IMR-90 (cell line): Measurements from ENCODE around the gene DCAF15. TPM values are rescaled to one million over a fixed set of nuclear protein-coding genes. Genes with fewer than 3 reads are reported as not detected.

Source experiments
- ATAC-seq: fragments of 200-7000 bp; cut with Tn5 transposase; 2 replicates; pipeline ENCODE4 v1.9.1; 2020; ENCODE audit warnings: low read depth, mild to moderate bottlenecking, moderate library complexity
- BruUV-seq: library from RNA; stranded (reverse); fragments of 400-500 nt; replicated peaks from 2 replicates; lab custom pipeline; 2021; lab: Mats Ljungman, UMichigan
- CTCF ChIA-PET: fragments of 300-600 bp; formaldehyde crosslinking; extraction: SDS; loops from one replicate; lab custom pipeline; 2021; ENCODE audit warnings: antibody characterized with exemption; lab: Yijun Ruan, JAX
- POLR2A ChIA-PET: fragments of 300-600 bp; sonication (Branson Sonifier 250); formaldehyde crosslinking; loops from one replicate; lab custom pipeline; 2022; ENCODE audit warnings: antibody characterized with exemption; ENCODE audit not compliant: unreplicated experiment; lab: Charles Lee
- DNase-seq: peaks from one replicate; pipeline ENCODE4 v3.0.0; 2013
- H2AFZ ChIP-seq: replicated peaks from 2 replicates; pipeline ENCODE3; 2013; ENCODE audit warnings: low read length, mild to moderate bottlenecking; ENCODE audit not compliant: poor library complexity
- H2AK5ac ChIP-seq: 2 replicates; pipeline ENCODE4 v1.6.1; 2013; ENCODE audit warnings: low read depth, low read length, inconsistent platforms
- H2AK9ac ChIP-seq: replicated peaks from 2 replicates; pipeline ENCODE3; 2013; ENCODE audit warnings: mild to moderate bottlenecking, low read depth, low read length, moderate library complexity; ENCODE audit not compliant: poor library complexity
- H2BK120ac ChIP-seq: 2 replicates; pipeline ENCODE4 v1.6.1; 2013; ENCODE audit warnings: low read depth, low read length, inconsistent platforms
- H2BK15ac ChIP-seq: 3 replicates; pipeline ENCODE4 v1.6.1; 2013; ENCODE audit warnings: low read depth, low read length, inconsistent platforms
- H2BK20ac ChIP-seq: 2 replicates; pipeline ENCODE4 v1.6.1; 2013; ENCODE audit warnings: low read depth, mild to moderate bottlenecking, inconsistent platforms, low read length, moderate library complexity
- H2BK5ac ChIP-seq: 2 replicates; pipeline ENCODE4 v1.6.1; 2013; ENCODE audit warnings: mild to moderate bottlenecking, low read depth, low read length, inconsistent platforms; ENCODE audit not compliant: poor library complexity, severe bottlenecking
- H3K14ac ChIP-seq: replicated peaks from 2 replicates; pipeline ENCODE4 v1.6.1; 2013; ENCODE audit warnings: low read depth, low read length, inconsistent platforms
- H3K18ac ChIP-seq: 2 replicates; pipeline ENCODE4 v1.6.1; 2013; ENCODE audit warnings: low read depth, low read length, control low read depth
- H3K23ac ChIP-seq: 2 replicates; pipeline ENCODE4 v1.6.1; 2013; ENCODE audit warnings: low read depth, low read length, inconsistent platforms
- H3K27ac ChIP-seq: 2 replicates; pipeline ENCODE4 v1.5.1; 2013; ENCODE audit warnings: mild to moderate bottlenecking, control low read depth, low read length; ENCODE audit not compliant: insufficient read depth
- H3K27me3 ChIP-seq: 2 replicates; pipeline ENCODE4 v1.6.1; 2013; ENCODE audit warnings: low read length; ENCODE audit not compliant: control insufficient read depth, insufficient read depth
- H3K36me3 ChIP-seq: 2 replicates; pipeline ENCODE4 v1.6.1; 2013; ENCODE audit warnings: low read length, mixed read lengths; ENCODE audit not compliant: control insufficient read depth, insufficient read depth
- H3K4ac ChIP-seq: 2 replicates; pipeline ENCODE4 v1.6.1; 2013; ENCODE audit warnings: low read depth, low read length, inconsistent platforms
- H3K4me1 ChIP-seq: 2 replicates; pipeline ENCODE4 v1.6.1; 2013; ENCODE audit warnings: low read length, mixed read lengths; ENCODE audit not compliant: control insufficient read depth, insufficient read depth
- H3K4me2 ChIP-seq: 2 replicates; pipeline ENCODE4 v1.6.1; 2013; ENCODE audit warnings: low read depth, mild to moderate bottlenecking, control low read depth, low read length, moderate library complexity
- H3K4me3 ChIP-seq: 2 replicates; pipeline ENCODE4 v1.5.1; 2013; ENCODE audit warnings: low read depth, mild to moderate bottlenecking, control low read depth, low read length, moderate library complexity; ENCODE audit not compliant: insufficient read depth
- H3K56ac ChIP-seq: 2 replicates; pipeline ENCODE4 v1.6.1; 2013; ENCODE audit warnings: low read length, inconsistent platforms; ENCODE audit not compliant: insufficient read depth; ENCODE audit errors: extremely low read depth
- H3K79me1 ChIP-seq, 2 experiments: 2 replicates each; pipeline ENCODE4 v1.6.1; 2013; ENCODE audit warnings: low read length in 2 of 2, inconsistent platforms in 1 of 2, low read depth in 1 of 2
- H3K9ac ChIP-seq: 2 replicates; pipeline ENCODE4 v1.6.1; 2013; ENCODE audit warnings: low read depth, low read length, control low read depth
- H3K9me1 ChIP-seq: 2 replicates; pipeline ENCODE4 v1.6.1; 2013; ENCODE audit warnings: low read length, inconsistent platforms; ENCODE audit not compliant: insufficient read depth
- H3K9me3 ChIP-seq: 2 replicates; pipeline ENCODE4 v1.6.1; 2013; ENCODE audit warnings: low read length; ENCODE audit not compliant: control insufficient read depth, insufficient read depth
- H4K20me1 ChIP-seq: 2 replicates; pipeline ENCODE4 v1.6.1; 2013; ENCODE audit warnings: low read length, inconsistent platforms; ENCODE audit not compliant: insufficient read depth
- H4K5ac ChIP-seq: 2 replicates; pipeline ENCODE4 v1.6.1; 2013; ENCODE audit warnings: mild to moderate bottlenecking, low read depth, low read length, control low read depth
- H4K8ac ChIP-seq, 2 experiments: 2 replicates each; pipeline ENCODE4 v1.6.1; 2013; ENCODE audit warnings: low read depth in 2 of 2, low read length in 2 of 2, control low read depth in 1 of 2, inconsistent platforms in 1 of 2
- H4K91ac ChIP-seq: 2 replicates; pipeline ENCODE4 v1.6.1; 2013; ENCODE audit warnings: low read depth, low read length, inconsistent platforms; ENCODE audit not compliant: insufficient read depth
- BHLHE40 ChIP-seq: fragments of 150-350 bp; IDR thresholded peaks from 2 replicates; pipeline ENCODE4 v1.6.1; 2016; ENCODE audit warnings: mild to moderate bottlenecking, low read depth, low read length
- CEBPB ChIP-seq: IDR thresholded peaks from 2 replicates; pipeline ENCODE4 v1.6.1; 2012; ENCODE audit warnings: low read depth, low read length, improper control_type of control experiment
- CHD1 ChIP-seq: IDR thresholded peaks from 2 replicates; pipeline ENCODE4 v1.6.1; 2012; ENCODE audit warnings: low read depth, low read length, improper control_type of control experiment
- CTCF ChIP-seq: conservative IDR thresholded peaks from 2 replicates; pipeline ENCODE4 v1.5.1; 2012; ENCODE audit warnings: mild to moderate bottlenecking, low read depth, low read length, improper control_type of control experiment
- ELK1 ChIP-seq: fragments of 150-350 bp; IDR thresholded peaks from 2 replicates; pipeline ENCODE4 v1.6.1; 2016; ENCODE audit warnings: low read depth, mild to moderate bottlenecking, low read length, moderate library complexity, borderline replicate concordance
- FOS ChIP-seq: fragments of 150-350 bp; IDR thresholded peaks from 2 replicates; pipeline ENCODE4 v1.6.1; 2016; ENCODE audit warnings: low read depth, low read length
- MAFK ChIP-seq: IDR thresholded peaks from 2 replicates; pipeline ENCODE4 v1.6.1; 2012; ENCODE audit warnings: low read depth, low read length, improper control_type of control experiment
- MAZ ChIP-seq: IDR thresholded peaks from 2 replicates; pipeline ENCODE4 v1.6.1; 2012; ENCODE audit warnings: low read depth, mild to moderate bottlenecking, low read length, improper control_type of control experiment, moderate library complexity, borderline replicate concordance
- MXI1 ChIP-seq: IDR thresholded peaks from 2 replicates; pipeline ENCODE4 v1.6.1; 2012; ENCODE audit warnings: low read depth, mild to moderate bottlenecking, low read length, moderate library complexity, borderline replicate concordance
- NFE2L2 ChIP-seq: fragments of 150-350 bp; IDR thresholded peaks from 2 replicates; pipeline ENCODE4 v1.6.1; 2016; ENCODE audit warnings: low read depth, mild to moderate bottlenecking, low read length
- POLR2A ChIP-seq: IDR thresholded peaks from 2 replicates; pipeline ENCODE4 v1.6.1; 2012; ENCODE audit warnings: mild to moderate bottlenecking, low read depth, low read length
- RAD21 ChIP-seq: IDR thresholded peaks from 2 replicates; pipeline ENCODE4 v1.6.1; 2012; ENCODE audit warnings: low read length, improper control_type of control experiment
- RCOR1 ChIP-seq: IDR thresholded peaks from 2 replicates; pipeline ENCODE4 v1.6.1; 2012; ENCODE audit warnings: mild to moderate bottlenecking, low read length, improper control_type of control experiment; ENCODE audit not compliant: insufficient replicate concordance
- RFX5 ChIP-seq: IDR thresholded peaks from 2 replicates; pipeline ENCODE4 v1.8.0; 2012; ENCODE audit warnings: low read depth, mild to moderate bottlenecking, low read length, moderate library complexity
- SMC3 ChIP-seq: fragments of 150-350 bp; IDR thresholded peaks from 2 replicates; pipeline ENCODE4 v1.6.1; 2016; ENCODE audit warnings: low read depth, mild to moderate bottlenecking, antibody characterized with exemption, low read length, moderate library complexity
- USF2 ChIP-seq: fragments of 150-350 bp; IDR thresholded peaks from 2 replicates; pipeline ENCODE4 v1.6.1; 2017; ENCODE audit warnings: mild to moderate bottlenecking, antibody characterized with exemption, low read length, low read depth
- WGBS, 2 experiments: methylation state at CpG; one replicate each; pipeline versions ENCODE4 v1.1.5 to v1.1.7; 2013; ENCODE audit warnings: missing lambda C conversion rate in 2 of 2; ENCODE audit not compliant: insufficient read length in 1 of 2; ENCODE audit errors: extremely low coverage in 2 of 2; 5-methylcytosine and 5-hydroxymethylcytosine counted together
- dilution Hi-C: fragments of 300-500 bp; cut with HindIII; formaldehyde crosslinking; loops from one replicate; pipeline ENCODE4 v1.14.3; 2018; ENCODE audit warnings: low sequenced_read_pairs; ENCODE audit not compliant: unreplicated experiment
- in situ Hi-C: fragments of 300-500 bp; cut with MboI; formaldehyde crosslinking; loops from 3 replicates; pipeline ENCODE4 v1.14.3; 2019; ENCODE audit warnings: low sequenced_read_pairs, inconsistent platforms, mixed read lengths
- intact Hi-C: fragments of 100-400 bp; cut with micrococcal nuclease; formaldehyde crosslinking; loops from 2 replicates; pipeline ENCODE4 v1.10.0; 2022
- polyA plus RNA-seq, 3 experiments: library from polyadenylated mRNA; depleted of rRNA; stranded (reverse); fragments of >200 nt; gene quantifications; 2 replicates each; pipeline ENCODE4 v1.2.3, GENCODE V29; 2012; ENCODE audit warnings: low replicate concordance in 1 of 3
- total RNA-seq: library from RNA; depleted of rRNA; stranded (reverse); fragments of >200 nt; gene quantifications from 2 replicates; pipeline ENCODE4 v1.2.3, GENCODE V29; 2012

DCAF15 gene
- total and polyA plus RNA-seq, 2 of the 4 experiments (the other 2 are of a cell fraction) = 6.8 to 31.0 TPM

GRCh38 chr19:13980340-13980739 is 28.0 kb downstream of the DCAF15 start:
- H3K79me1 ChIP-seq = peaks cover 0 to 1% of the 10 kb centered on the region in 2 experiments; a peak in 1 of 4 replicates
- no peak overlapping the region for H3K56ac ChIP-seq
- H3K27ac ChIP-seq = no peak overlapping the region
- H3K14ac ChIP-seq = no peak overlapping the region
- no peaks in the 10 kb centered on the region for H3K9me3 ChIP-seq
- no peak overlapping the region for H2BK5ac ChIP-seq
- DNase-seq (no peak), ATAC-seq (no peak)
- H3K9ac ChIP-seq = no peak overlapping the region
- dilution Hi-C loops = no loop called here
- no TSS peak for BruUV-seq
- H3K36me3 ChIP-seq = peaks cover 9% of the 10 kb centered on the region; the same call in 1 of the 2 replicates
- no peaks in the 10 kb centered on the region for H3K27me3 ChIP-seq
- CTCF ChIA-PET = no interaction called here
- H4K5ac ChIP-seq = no peak overlapping the region
- H3K9me1 ChIP-seq = no peaks in the 10 kb centered on the region
- H3K23ac ChIP-seq = no peak overlapping the region
- POLR2A ChIA-PET = no interaction called here
- H2AK9ac ChIP-seq = no peak overlapping the region
- in situ Hi-C loops = no loop called here
- H2BK120ac ChIP-seq = no peak overlapping the region
- no peak overlapping the region for H3K4me2 ChIP-seq
- no peak overlapping the region for H2AFZ ChIP-seq
- H3K18ac ChIP-seq = no peak overlapping the region
- 93% methylated on average over 5 of the region's 15 CpGs; no CpG with 5 or more reads in 1 of the 2 experiments for WGBS, 2 experiments
- no peak overlapping the region for H2BK15ac ChIP-seq
- no peak overlapping the region for H3K4me3 ChIP-seq
- no peaks in the 10 kb centered on the region for H3K4me1 ChIP-seq
- intact Hi-C loops = no loop called here
- no peak overlapping the region for H4K8ac ChIP-seq
- no peaks in the 10 kb centered on the region for H4K20me1 ChIP-seq
- no peak overlapping the region for H2BK20ac ChIP-seq
- TF ChIP-seq USF2 = no peak
- TF ChIP-seq NFE2L2 = no peak
- TF ChIP-seq MXI1 = no peak
- TF ChIP-seq SMC3 = no peak
- TF ChIP-seq FOS = no peak
- TF ChIP-seq MAFK = no peak
- no peak for TF ChIP-seq ELK1
- no peak for TF ChIP-seq RCOR1
- no peak for TF ChIP-seq CEBPB
- TF ChIP-seq BHLHE40 = no peak
- no peak for TF ChIP-seq RFX5
- no peak for TF ChIP-seq CHD1
- no peak for TF ChIP-seq POLR2A
- TF ChIP-seq RAD21 = no peak
- no peak for TF ChIP-seq MAZ
- TF ChIP-seq CTCF = no peak
- H2AK5ac ChIP-seq = no peak overlapping the region
- H3K4ac ChIP-seq = no peak overlapping the region
- H4K91ac ChIP-seq = no peak overlapping the region
